SHP77 (cell line): ENCODE measurements around the gene TNPO2.
"Not testable (repeated sequence)": the region's sequence is repeated elsewhere in the genome, so short reads cannot be mapped to it uniquely, and the experiment has no call there.

ENCODE experiments used
- DNase-seq, 2 experiments: peaks; one replicate each; lab custom pipeline; 2025; lab: John Stamatoyannopoulos, UW

The TNPO2 gene

DNA sequence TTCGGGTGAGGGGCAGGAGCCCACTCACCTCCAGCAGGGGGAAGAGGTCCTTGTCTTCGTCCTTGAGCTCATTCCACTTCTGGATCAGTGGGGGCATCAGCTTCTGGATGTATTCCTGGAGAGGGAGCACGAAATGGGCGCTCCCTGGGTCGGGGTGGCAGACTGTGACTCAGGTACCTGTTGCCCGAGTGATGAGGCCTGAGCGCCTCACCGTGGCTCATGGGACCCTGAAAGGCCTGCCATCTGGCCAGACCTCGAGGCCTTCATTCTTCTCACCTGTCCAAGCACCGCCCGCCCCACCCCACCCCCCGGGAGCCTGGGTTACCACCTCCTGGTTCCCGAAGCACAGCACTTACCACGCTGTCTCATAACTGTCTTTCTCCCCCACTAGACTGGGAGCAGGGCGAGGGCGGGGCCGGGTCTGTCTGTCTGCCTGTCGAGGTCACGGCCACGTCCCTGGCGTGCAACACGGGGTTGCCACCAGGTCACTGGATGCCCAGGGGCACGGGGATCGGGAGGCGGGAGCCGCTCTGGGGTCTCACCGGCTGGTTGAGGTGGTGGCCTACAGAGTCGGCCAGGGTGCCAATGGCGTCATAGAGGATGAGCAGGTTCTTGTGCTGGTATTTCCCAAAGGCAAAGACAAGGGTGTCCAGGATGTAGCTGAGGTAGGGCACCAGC is 17.9 kb downstream of the TNPO2 start:
- no peak for DNase-seq

DNA sequence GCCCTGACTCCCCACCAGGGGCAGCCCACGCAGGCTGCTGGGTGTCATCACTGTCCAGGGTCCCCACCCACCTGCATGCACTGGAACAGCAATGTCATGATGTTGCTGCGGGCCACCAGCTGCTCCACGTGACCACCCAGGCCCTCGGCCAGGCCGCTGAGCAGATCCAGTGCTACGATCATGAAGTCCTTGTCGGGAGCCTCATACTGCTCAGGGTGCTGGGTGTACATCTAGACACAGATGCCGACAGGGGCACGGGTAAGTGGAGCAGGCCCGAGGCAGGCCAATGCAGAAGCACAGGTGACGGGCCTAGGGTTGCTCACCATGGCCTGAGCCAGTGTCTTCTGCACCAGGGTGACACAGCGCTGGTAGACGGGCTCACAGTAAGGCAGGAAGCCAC is 18.6 kb downstream of the TNPO2 start:
- no peak for DNase-seq

DNA sequence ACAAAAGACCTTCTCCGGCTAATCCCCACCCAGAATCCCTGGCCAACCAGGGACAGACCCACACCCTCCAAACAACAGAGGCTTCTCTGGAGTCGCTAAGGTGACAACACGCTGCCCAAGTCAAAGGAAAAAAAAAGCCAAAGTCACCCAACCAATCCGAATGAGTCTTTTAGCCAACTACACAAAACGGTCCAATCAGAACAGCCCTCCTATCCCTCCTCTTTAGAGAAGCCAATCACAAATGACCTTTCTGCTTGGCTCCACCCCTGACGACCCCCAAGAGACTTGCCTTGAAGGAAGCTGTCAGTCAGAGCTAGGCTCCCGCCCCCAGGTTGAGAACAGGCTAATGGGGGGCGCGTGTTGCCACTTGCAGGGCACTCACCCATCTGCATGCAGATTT is 20.7 kb downstream of the TNPO2 start:
- peak in 1 of 2 experiments; percentile 7 for DNase-seq

DNA sequence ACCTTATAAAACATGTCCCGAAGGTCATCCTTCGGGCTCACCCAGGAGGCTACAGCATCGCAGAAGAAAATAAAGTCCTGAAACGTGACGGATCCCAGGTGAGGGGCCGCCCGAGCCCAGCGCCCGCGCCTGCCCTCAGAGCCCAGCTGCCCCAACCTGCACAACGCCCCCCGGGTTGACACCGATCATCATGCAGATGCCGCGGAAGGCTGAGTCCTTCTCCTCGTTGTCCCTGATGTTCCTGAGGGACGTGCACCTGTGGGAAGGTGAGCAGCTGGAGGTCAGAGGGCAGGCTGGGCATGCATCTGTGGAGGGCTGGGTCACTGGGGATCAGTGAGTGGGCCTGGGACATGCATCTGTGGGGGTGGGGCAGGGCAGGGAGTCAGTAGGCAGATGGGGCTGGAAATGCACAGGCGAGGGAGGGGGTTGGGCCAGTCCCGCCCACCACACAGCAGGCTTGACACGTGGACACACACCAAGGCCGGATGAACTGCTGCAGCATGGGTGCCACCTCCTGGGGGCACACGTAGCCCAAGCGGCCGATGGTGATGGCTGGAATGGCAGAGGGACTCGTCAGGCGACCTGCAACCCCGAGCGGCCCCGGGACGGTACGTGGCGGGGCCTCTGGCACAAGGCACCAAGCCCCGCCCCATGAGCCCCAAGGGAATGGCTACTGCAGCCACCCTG is 22.0 kb downstream of the TNPO2 start:
- no peak for DNase-seq

DNA sequence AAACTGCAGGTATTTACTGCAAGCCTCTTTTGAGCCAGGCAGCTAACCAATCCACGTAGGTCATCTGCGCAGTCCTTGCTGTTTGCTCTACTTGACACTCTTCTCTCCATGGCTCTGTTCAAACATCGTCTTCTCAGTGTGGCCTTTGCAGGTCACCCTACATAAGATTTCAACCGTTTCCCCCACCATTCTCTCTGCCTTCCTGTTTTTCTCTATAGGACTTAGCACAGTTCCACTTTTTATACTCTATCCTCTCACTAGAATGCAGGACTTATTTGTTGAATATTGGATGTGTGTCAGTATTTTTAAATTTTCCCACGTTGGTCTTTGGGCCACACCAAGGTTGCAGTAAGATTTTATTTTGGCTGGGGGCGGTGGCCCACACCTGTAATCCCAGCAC is 25.6 kb downstream of the TNPO2 start:
- DNase-seq = no peak

DNA sequence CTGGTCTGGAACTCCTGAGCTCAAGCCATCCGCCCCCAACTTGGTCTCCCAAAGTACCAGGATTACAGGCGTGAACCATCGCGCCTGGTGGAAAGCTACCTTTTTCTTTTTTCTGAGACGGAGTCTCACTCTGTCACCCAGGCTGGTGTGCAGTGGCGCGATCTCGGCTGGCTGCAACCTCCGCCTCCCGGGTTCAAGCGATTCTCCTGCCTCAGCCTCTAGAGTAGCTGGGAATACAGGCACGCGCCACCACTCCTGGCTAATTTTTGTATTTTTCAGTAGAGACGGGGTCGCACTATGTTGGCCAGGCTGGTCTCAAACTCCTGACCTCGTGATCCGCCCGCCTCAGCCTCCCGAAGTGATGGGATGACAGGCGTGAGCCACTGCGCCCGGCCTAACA is 26.3 kb downstream of the TNPO2 start:
- DNase-seq = not testable (repeated sequence)

DNA sequence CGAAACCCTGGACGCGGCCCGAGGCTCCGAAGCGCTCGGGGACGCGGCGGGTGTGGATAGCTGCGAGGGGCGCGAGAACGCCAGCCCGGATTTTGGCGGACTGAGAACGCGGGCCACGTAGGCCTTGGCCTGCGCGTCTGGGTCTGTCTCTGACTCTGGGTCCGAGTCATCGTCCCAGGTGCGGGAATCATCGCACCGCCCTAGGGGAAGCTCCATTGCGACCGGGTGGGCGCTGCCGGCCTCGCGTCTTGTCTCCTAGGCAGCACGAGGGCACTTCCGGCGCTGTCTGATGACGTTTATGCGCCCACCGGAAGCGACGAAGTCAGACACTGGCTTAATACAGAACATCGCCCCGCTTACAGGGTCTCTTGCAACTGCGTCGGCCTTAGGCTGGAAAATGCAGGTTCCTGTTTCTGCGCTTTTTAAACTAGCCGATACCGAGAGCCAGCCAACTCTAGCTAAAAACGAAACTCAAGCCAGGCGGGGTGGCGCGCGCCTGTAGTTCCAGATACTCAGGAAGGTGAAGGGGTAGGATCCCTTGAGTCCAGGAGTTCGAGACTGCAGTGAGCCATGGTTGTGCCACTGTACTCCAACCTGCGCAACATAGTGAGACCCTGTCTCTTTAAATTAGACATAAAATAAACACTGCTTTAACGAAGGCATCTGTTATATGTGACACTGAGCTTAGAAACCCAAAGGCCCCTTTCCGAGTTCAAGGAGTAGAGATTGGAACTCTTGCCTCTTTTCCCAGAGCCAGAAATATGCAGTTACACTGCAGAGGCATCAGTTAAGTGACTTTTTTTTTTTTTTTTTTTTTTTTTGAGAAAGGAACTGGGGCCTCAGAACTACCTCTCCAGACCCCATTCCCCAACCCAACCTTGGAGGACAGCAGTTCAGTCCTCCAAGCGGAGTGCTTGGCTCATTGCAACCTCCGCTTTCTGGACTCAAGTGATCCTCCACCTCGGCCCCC is 27.1 kb downstream of the TNPO2 start, which contains the start of gene FBXW9:
Gene FBXW9, minus strand, starts transcription at position 266 of the 970 bp plus-strand sequence. Its CDS starts 50 bp downstream, at position 216.
- peak; percentile 89 to 91 for DNase-seq

DNA sequence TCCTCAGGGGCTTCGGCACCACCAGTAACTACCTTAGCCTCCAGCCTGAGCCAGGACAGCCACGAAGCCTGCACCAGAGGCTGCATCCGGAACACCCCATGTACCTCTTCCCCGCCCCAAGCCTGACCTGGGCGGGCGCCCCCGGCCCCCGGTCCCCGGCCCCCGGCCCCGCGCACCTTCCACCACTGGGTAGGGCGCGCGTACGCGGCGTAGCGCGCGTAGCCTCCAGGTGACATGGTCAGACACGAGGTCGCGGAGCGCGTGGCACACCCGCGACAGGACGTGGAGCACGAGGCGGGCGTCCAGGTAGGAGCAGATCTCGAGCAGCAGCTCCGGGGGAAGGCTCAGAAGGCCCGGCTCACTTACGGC is 27.8 kb downstream of the TNPO2 start:
- no peak for DNase-seq

DNA sequence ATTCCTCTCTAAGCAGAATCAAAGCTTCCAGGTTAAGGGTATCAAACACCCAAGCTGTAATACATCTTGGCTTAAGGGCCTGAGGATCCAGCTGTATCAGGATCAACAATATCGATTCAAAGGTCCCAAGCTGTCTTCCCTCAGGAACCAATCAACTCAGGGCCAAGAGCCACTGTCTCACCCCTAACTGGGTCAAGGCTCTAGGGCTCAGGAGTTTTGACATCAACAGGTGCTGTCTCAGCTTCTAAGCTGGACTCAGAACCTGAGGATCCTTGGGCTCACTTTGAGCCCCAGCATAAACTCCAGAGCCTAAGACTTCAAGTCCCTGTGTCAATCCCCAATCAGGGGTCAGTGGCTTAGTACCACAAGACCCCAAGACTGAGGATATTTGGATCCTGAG is 28.2 kb downstream of the TNPO2 start:
- no peak for DNase-seq

DNA sequence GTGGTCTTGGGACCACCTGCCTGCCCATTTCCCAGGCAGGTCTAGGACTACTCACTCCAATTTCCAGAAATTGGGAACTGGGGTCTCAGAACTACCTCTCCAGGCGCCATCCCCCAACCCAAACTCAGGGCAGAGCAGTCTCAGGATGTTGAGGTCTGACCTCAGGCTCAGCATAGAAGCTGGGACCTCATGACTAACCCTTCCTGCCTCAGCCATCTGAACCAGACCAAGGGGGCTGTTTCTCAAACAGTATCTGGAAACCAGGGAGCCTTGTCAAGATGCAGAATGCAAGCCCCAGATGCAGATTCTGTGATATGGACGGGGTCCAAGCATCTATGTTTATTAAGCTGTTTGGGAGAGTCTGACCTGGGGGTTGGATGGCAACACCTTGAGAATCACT is 28.6 kb downstream of the TNPO2 start:
- DNase-seq = no peak

DNA sequence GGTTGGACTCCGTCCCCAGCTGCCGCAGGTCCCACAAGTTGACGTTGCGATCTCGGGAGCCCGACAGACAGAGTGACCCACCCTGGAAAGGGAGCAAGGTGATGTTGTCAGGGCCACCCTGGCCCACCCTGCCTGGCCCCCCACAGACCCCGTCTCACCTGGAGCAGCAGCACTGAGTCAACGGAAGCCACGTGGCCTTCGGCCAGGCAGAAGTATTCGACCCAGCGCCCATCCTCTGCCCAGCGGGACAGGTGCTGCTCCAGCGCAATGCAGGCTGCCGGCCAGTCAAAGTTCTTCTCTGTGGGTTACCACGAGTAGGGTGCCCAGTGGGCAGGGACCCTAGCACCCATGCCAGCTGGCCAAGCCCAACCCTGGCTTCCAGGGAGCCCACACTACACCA is 29.1 kb downstream of the TNPO2 start:
- no peak for DNase-seq

DNA sequence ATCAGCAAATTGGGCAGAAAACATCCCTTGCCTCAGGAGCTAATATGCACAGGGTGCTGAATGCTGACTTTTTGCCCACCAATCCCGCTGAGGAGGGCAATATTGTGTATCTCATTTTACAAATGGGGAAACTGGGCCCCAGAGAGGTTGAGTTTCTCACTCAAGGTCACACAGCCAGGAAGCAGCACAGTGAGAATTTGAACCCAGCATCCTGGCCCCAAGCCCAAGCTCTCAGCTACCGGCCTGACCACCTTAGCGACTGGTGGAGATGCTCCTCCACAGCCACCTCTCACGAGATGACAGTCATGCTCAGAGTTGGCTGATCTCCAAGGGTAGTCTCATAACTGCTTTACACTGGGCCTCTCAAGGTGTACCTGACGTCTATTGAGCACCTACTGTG is 30.8 kb downstream of the TNPO2 start:
- no peak for DNase-seq

DNA sequence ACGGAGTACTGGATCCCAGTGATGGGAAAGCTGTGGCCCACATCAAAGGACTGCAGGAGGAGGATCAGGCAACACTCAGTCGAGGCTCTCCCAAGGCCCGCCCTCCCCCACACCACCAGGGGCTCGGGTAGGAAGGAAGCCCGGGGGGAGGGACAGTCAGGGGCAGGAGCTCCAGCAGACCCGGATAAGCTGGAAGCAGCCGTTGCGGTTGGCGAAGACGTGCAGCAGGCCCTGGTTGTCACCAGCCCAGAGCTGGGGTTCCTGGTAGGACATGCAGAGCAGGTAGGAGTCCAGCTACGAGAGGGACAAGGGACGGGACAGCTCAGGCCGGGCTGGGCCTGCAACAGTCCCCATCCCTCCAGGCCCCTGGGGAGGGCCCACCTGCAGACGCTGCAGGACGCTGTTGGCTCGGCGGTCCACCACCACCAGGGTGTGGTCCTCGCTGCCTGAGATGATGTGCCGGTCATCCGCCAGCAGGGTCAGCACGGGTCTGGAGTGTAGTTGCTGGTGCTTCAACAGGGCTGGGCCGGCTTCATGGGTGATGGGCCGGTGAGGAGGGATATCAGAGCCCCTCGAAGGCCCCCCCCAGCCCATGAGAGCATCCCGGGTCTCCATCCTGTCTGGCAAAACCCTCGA is 34.0 kb downstream of the TNPO2 start:
- DNase-seq = no peak

DNA sequence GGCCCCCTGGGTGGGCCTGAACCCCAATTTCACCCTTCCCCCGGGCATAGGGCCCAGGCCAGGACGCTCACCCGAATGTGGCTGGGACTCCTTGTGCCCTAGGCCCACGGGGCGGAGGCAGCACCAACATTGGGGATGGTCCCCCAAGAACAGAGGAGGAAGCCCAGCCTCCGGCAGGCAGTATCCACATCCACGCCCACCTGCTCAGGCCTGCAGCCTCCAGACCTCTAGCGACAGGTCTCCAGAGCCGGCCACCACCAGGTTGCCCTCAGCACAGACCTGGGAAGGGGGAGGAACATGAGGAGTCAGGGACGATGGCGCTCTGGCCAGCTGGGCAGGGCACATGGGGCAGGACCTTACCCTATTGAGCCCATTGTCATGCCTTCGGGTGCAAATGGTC is 34.7 kb downstream of the TNPO2 start:
- no peak for DNase-seq

DNA sequence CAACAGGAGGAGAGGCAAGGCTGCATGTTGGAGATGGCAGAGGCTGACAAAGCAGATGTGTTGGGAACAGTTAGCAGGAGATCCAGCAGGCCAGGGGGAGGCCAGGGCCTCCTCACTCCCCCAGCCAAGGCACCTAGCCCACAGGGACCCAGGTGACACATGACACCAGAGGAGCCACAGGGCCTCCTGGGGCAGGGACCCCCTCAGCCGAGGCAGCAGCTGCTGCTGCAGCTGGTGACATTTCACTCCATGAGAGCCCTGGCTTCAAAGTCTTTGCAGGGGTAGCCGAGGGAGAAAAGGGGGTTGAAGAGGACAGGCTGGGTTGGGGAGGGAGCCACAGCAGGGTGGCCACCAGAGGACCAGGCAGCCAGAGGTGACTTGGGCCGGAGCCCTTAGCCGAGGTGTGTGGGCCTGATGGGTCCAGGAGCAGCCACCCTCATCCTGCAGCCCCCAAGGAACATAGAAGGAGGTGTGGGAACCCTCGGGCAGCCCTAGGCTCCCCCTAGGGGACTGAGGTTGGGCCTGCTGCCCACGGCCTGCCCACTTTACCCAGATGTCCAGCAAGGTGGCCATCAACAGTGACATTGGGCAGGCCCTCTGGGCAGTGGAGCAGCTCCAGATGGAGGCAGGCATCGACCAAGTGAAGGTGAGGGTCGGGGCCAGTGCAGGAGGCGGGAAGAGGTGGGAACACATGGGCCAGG is 36.1 kb downstream of the TNPO2 start, which contains the start of gene GNG14:
Gene GNG14, plus strand, starts transcription at position 503 of the 701 bp plus-strand sequence. Its CDS starts 51 bp downstream, at position 554.
- DNase-seq = no peak

DNA sequence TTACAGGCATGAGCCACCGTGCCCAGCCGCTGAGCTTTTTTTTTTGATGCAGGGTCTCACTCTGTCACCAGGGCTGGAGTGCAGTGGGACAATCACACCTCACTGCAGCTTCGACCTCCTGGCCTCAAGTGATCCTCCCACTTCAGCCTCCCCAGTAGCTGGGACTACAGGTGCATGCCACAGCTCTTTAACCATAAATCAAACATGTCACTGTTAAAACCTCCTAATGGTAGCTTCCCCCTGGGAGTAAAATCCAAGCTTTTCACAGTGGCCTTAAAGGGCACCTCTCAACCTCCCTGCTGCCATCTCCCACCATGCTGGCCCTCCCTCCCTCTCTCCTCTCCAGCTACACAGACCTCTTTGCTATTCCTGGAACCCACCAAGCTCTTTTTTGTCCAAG is 37.9 kb downstream of the TNPO2 start:
- no peak for DNase-seq

DNA sequence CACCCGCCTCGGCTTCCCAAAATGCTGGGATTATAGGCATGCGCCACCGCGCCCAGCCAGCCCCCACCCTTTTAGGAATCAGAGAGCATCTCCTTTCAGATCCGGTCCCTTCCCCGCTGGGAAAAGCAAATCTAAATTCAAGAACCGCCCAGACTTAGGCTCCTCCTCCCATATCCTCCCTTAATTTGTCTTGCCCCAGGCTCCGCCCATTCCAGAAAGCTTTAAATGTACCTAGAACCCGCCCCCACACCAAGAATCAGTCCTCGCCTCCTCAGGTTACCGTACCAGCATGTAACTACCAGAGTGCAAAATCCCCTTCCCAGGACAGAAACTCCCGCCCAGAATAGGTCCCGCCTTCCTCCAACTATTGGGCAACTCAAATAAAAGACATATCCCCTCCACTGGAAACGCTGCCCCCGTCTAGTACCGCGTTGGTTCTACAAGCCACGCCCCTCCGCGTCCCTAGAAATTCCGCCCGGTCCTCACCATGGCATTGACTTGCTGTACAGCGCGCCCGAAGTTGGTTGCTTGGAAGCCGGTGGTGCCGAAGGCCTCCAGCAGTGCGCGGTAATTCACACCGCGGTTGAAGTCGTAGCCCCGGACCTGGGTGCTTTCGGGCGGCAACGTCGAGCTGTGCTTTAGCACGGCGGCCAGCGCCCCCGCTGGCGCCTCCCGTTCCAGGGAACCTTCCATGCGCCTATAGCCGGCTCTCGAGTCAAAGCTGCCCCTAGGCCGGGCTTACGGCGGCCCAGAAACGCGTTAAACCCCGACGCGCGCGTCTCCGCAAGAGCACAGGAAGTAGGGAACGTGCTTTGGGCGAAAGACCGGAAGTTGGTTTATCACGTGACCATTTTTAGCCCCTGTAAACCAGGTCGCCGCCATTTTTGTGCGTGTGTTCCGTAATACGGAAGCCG is 42.4 kb downstream of the TNPO2 start, which contains the start of gene DHPS:
Gene DHPS, minus strand, starts transcription at position 807 of the 914 bp plus-strand sequence. Its CDS starts 114 bp downstream, at position 693.
- DNase-seq = peak; percentile 96

DNA sequence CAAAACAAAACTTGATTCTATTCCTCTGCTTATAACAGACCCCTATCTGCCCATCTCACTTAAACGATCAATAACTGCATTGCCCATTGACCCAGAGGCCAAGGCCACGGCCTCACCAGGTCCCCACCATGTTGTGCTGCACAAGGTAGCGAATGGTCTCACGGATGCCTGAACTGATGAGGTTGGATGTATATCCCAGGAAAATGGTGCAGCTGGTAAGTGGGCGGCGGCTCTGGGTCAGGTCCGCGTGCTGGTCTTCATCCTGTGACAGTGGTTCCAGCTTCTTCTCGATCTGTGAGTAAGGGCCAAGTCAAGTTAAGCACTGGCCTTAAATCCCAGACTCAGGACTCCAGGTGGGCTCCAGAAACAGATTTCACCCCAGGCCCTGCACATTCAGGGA is 43.7 kb downstream of the TNPO2 start:
- no peak for DNase-seq

DNA sequence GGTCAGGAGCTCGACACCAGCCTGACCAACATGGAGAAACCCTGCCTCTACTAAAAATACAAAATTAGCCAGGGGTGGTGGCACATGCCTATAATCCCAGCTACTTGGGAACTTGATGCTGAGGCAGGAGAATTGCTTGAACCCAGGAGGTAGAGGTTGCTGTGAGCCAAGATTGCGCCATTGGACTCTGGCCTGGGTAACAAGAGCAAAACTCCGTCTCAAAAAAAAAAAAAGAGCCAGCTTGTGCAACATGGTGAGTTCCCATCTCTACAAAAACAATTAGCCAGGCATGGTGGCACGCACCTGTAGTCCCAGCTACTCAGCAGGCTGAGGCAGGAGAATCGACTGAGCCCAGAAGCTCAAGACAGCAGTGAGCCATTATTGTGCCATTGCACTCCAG is 45.7 kb downstream of the TNPO2 start:
- not testable (repeated sequence) for DNase-seq

DNA sequence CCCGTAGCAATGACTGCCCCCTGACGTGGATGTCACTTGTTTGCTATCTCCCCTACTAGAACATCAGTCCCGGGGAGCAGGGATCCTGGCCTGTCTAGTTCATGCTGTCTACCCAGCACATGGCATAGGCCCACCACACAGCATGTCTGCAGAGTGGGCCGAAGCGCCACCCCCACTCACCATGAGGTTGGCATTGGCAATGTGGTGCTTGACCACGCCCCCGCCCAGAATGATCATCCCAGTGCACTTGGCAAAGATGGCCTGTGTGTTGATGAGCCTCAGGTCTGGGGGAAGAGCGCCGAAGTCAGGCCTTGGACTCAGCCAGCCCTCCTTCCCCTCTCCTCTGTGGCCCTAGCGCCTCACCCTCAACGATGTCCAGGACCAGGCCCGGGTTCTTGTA is 46.8 kb downstream of the TNPO2 start:
- no peak for DNase-seq
